ENCODE measurements around the gene PPP2R1B.
"Not testable (repeated sequence)": the region's sequence is repeated elsewhere in the genome, so short reads cannot be mapped to it uniquely, and the experiment has no call there.

Gene PPP2R1B

GRCh38 chr11:111782109-111782741 lies 16.0 kb upstream of the PPP2R1B start:
- no peak for DNase-seq

- DNase-seq = no peak
Measured at GRCh38 chr11:111779118-111779517, 12.9 kb upstream of the PPP2R1B start.

GRCh38 chr11:111778047-111778558 lies 11.9 kb upstream of the PPP2R1B start:
- no peak for DNase-seq

- no peak for DNase-seq
Measured at GRCh38 chr11:111777094-111778046, 11.2 kb upstream of the PPP2R1B start.

- no peak for DNase-seq
Measured at GRCh38 chr11:111776398-111777093, 10.4 kb upstream of the PPP2R1B start.

GRCh38 chr11:111774955-111775710 lies 8.9 kb upstream of the PPP2R1B start:
- DNase-seq = no peak

- no peak for DNase-seq
Measured at GRCh38 chr11:111772535-111772934, 6.3 kb upstream of the PPP2R1B start.

GRCh38 chr11:111771205-111771604 lies 5.0 kb upstream of the PPP2R1B start:
- DNase-seq = not testable (repeated sequence)

- DNase-seq = no peak
Measured at GRCh38 chr11:111770581-111771134, 4.5 kb upstream of the PPP2R1B start.

GRCh38 chr11:111766834-111767142 lies 599 bp upstream of the PPP2R1B start:
- no peak for DNase-seq

- no peak for DNase-seq
Measured at GRCh38 chr11:111765320-111765983, 737 bp downstream of the PPP2R1B start.

- DNase-seq = no peak
Measured at GRCh38 chr11:111764621-111765020, 1.6 kb downstream of the PPP2R1B start.

- no peak for DNase-seq
Measured at GRCh38 chr11:111762981-111763643, 3.1 kb downstream of the PPP2R1B start.

- DNase-seq = no peak
Measured at GRCh38 chr11:111762526-111762925, 3.7 kb downstream of the PPP2R1B start.

GRCh38 chr11:111761036-111761435 lies 5.2 kb downstream of the PPP2R1B start:
- DNase-seq = no peak

- no peak for DNase-seq
Measured at GRCh38 chr11:111759778-111760407, 6.3 kb downstream of the PPP2R1B start.

- DNase-seq = no peak
Measured at GRCh38 chr11:111759376-111759775, 6.8 kb downstream of the PPP2R1B start.

GRCh38 chr11:111756097-111756496 lies 10.1 kb downstream of the PPP2R1B start:
- no peak for DNase-seq

- no peak for DNase-seq
Measured at GRCh38 chr11:111749646-111750045, 16.5 kb downstream of the PPP2R1B start.

GRCh38 chr11:111748035-111748804 lies 18.0 kb downstream of the PPP2R1B start:
- no peak for DNase-seq
